HG02981 (cell line): Measurements from ENCODE around the gene GNAT2.

Experiments used
- ATAC-seq: cut with Tn5 transposase; IDR thresholded peaks from one replicate; pipeline ENCODE4 v1.9.1; 2021; ENCODE audit warnings: mild to moderate bottlenecking, moderate library complexity; ENCODE audit not compliant: unreplicated experiment

GNAT2 gene

GRCh38 chr1:109628540-109629321 lies 9.3 kb upstream of the GNAT2 start:
- no peak for ATAC-seq

GRCh38 chr1:109627692-109628399 lies 8.4 kb upstream of the GNAT2 start:
- no peak for ATAC-seq

- ATAC-seq: no peak
Observed at GRCh38 chr1:109626682-109627408, 7.4 kb upstream of the GNAT2 start.

- ATAC-seq: no peak
Observed at GRCh38 chr1:109625601-109626560, 6.5 kb upstream of the GNAT2 start.

- no peak for ATAC-seq
Observed at GRCh38 chr1:109625176-109625575, 5.8 kb upstream of the GNAT2 start.

- no peak for ATAC-seq
Observed at GRCh38 chr1:109624201-109625010, 5.0 kb upstream of the GNAT2 start.

- ATAC-seq: no peak
Observed at GRCh38 chr1:109623601-109624161, 4.3 kb upstream of the GNAT2 start.

- ATAC-seq: no peak
Observed at GRCh38 chr1:109622895-109623294, 3.5 kb upstream of the GNAT2 start.

GRCh38 chr1:109622137-109622892 lies 2.9 kb upstream of the GNAT2 start:
- ATAC-seq: no peak

GRCh38 chr1:109621379-109622136 lies 2.1 kb upstream of the GNAT2 start:
- ATAC-seq: no peak

GRCh38 chr1:109620841-109621286 lies 1.4 kb upstream of the GNAT2 start:
- peak; percentile 68 for ATAC-seq

GRCh38 chr1:109620401-109620791 lies 980 bp upstream of the GNAT2 start:
- no peak for ATAC-seq

GRCh38 chr1:109618661-109619575 lies 498 bp downstream of the GNAT2 start:
- no peak for ATAC-seq

GRCh38 chr1:109617291-109617801 lies 2.1 kb downstream of the GNAT2 start:
- no peak for ATAC-seq

- ATAC-seq: no peak
Observed at GRCh38 chr1:109616391-109616790, 3.0 kb downstream of the GNAT2 start.

- ATAC-seq: no peak
Observed at GRCh38 chr1:109615879-109616278, 3.5 kb downstream of the GNAT2 start.
